Measurements from ENCODE around the gene STKLD1. TPM values are rescaled to one million over a fixed set of nuclear protein-coding genes. Genes with fewer than 3 reads are reported as not detected.

STKLD1 gene
- total and polyA plus RNA-seq, 9 of the 15 experiments (the other 6 are each of a cell fraction or from before 2014, with no cell fraction given), result 0.10 to 0.65 (median 0.33) TPM; not detected in 2

DNA sequence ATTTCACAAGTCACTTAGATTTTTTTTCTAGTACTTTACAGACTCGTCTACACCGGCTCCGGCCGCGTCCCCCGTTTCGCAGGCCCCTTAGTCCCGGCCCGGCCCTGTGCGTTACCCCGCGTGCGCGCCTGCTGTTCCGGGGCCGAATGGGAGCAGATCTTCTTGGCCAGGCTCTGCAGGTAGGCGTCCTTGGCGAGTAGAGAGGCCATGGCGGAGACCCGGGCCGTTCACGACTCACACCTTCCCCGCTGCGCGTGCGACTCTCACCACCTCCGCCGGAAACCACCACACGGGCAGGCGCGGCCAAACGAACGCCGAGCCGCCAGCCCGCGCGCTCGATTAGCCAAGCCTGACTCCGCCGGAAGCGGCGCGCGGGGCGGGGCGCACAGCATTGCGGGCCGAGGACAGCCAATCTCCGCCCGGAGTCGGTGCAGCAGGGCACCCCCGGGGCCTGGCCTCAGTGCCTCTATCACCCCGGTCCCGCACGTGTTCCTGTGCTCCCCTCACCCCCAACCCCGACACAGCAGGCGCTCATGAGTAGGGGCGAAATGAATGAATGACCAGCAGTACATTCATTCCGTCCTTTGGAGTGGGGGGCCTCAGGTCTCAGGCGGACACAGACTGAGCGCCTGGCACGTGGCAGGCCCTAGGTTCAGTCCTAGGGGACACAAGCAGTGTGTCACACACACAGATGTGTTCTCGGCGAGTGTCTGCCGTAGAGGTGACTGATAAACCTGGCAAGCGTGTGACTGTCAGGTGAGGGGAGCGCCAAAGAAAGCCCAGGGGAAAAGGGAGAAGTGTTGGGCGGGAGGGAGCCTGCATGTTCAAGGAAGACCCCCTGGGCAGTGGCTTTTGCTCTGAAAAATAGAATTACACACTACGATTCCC is 40.0 kb upstream of the STKLD1 start, which contains the start of gene SURF6 (continued):
- TF ChIP-seq MYC (IDR thresholded peaks at IDR 0.05; ENCODE audit: low read depth, low read length) (peak; percentile 97), MYC (CRISPR knock-in tag; IDR thresholded peaks at IDR 0.05; ENCODE audit: borderline replicate concordance, low read depth) (peak; percentile 72; the same call in 1 of the 2 replicates), HNRNPUL1 (IDR thresholded peaks at IDR 0.05; ENCODE audit: low read length) (no peak), SMARCC2 (IDR thresholded peaks at IDR 0.05; ENCODE audit: low read depth) (no peak), BRD9 (IDR thresholded peaks at IDR 0.05; ENCODE audit: low read depth, partially characterized antibody) (no peak), CBFA2T3 (IDR thresholded peaks at IDR 0.05) (peak; percentile 16), MCM5 (IDR thresholded peaks at IDR 0.05; ENCODE audit: low read depth) (no peak), XRCC5 (IDR thresholded peaks at IDR 0.05; ENCODE audit: low read depth, low read length) (peak; percentile 100), NRF1 (conservative IDR thresholded peaks at IDR 0.05 in 1 of 2, IDR thresholded peaks at IDR 0.05 in 1 of 2) (peak; percentile 84 to 88), ZBTB8A (IDR thresholded peaks at IDR 0.05; ENCODE audit: partially characterized antibody) (no peak), ZZZ3 (IDR thresholded peaks at IDR 0.05) (no peak), ZNF134 (CRISPR knock-in tag; conservative IDR thresholded peaks at IDR 0.05) (no peak), CHCHD3 (CRISPR knock-in tag; IDR thresholded peaks at IDR 0.05) (no peak), VEZF1 (CRISPR knock-in tag; IDR thresholded peaks at IDR 0.05) (peak; percentile 88), YBX1 (IDR thresholded peaks at IDR 0.05) (no peak), BACH1 (tag; IDR thresholded peaks at IDR 0.05) (no peak), ZBTB5 (IDR thresholded peaks at IDR 0.05) (no peak), HDAC8 (tag; IDR thresholded peaks at IDR 0.05) (no peak), SP2 (IDR thresholded peaks at IDR 0.05; ENCODE audit: extremely low read depth, low read depth, low read length, poor library complexity, severe bottlenecking) (no peak), MAFG (tag; conservative IDR thresholded peaks at IDR 0.05) (no peak)
- TF ChIP-seq, protein P1, sequence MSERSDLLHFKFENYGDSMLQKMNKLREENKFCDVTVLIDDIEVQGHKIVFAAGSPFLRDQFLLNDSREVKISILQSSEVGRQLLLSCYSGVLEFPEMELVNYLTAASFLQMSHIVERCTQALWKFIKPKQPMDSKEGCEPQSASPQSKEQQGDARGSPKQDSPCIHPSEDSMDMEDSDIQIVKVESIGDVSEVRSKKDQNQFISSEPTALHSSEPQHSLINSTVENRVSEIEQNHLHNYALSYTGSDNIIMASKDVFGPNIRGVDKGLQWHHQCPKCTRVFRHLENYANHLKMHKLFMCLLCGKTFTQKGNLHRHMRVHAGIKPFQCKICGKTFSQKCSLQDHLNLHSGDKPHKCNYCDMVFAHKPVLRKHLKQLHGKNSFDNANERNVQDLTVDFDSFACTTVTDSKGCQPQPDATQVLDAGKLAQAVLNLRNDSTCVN (CRISPR knock-in tag; IDR thresholded peaks at IDR 0.05), result no peak
- TF ChIP-seq, protein P2, sequence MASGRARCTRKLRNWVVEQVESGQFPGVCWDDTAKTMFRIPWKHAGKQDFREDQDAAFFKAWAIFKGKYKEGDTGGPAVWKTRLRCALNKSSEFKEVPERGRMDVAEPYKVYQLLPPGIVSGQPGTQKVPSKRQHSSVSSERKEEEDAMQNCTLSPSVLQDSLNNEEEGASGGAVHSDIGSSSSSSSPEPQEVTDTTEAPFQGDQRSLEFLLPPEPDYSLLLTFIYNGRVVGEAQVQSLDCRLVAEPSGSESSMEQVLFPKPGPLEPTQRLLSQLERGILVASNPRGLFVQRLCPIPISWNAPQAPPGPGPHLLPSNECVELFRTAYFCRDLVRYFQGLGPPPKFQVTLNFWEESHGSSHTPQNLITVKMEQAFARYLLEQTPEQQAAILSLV (tag; IDR thresholded peaks at IDR 0.05), result no peak

All from K562 (cell line).